Measurements from ENCODE around the gene BAX. TPM values are rescaled to one million over a fixed set of nuclear protein-coding genes. Genes with fewer than 3 reads are reported as not detected.

Gene BAX
- total and polyA plus RNA-seq, 2 of the 13 experiments (the other 11 are each of a cell fraction or from before 2014, with no cell fraction given): 139 to 176 TPM

DNA sequence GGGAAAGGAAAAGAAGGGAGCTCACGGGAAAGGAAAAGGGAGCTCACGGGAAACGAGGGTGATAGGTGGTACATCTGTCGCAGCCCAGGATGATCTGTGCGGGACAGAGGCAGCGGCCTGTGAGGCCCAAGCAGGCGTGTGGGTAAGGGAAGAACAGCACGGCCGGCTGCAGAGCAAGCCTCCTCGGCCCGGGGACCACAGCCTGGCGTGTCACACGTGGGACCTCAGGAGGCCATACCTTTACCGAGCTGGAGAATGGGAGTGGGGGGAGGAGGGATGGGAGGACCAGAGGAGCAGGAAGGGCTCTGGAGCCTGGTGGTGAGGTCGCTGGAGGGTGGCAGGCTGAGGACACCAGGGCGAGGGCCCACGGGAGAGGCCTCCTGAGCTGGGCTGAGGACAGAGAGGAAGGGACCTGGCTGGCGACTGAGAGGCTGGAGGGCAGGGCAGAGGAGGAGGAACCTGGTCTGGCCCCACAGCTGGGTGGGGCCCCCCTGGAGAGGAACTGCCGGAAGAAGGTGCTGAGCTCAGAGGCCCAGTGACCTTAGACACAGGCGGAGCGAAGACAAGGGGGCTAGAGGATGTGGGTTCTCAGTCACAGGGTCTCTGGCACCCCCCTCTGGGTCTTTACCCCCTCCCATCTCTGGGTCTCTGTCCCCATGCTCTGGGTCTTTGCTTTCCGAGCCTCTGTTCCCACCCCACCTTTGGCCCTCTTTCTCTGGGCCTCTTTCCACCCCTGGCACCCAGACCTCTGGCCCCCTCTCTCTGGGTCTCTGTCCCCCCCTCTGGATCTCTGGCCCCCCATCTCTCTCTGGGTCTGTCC, 7.6 kb downstream of the BAX start (continued):
- TF ChIP-seq, protein P1, sequence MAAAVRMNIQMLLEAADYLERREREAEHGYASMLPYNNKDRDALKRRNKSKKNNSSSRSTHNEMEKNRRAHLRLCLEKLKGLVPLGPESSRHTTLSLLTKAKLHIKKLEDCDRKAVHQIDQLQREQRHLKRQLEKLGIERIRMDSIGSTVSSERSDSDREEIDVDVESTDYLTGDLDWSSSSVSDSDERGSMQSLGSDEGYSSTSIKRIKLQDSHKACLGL (CRISPR knock-in tag; IDR thresholded peaks at IDR 0.05): peak; percentile 50; the same call in 1 of the 2 replicates
- 0 out of 2 replicates have a peak, but pooled peaks have one; percentile 24 for TF ChIP-seq FOXJ3 (CRISPR knock-in tag; IDR thresholded peaks at IDR 0.05; ENCODE audit: borderline replicate concordance)
- TF ChIP-seq ZNF772 (CRISPR knock-in tag; IDR thresholded peaks at IDR 0.05): peak; percentile 96
- TF ChIP-seq, protein P2, sequence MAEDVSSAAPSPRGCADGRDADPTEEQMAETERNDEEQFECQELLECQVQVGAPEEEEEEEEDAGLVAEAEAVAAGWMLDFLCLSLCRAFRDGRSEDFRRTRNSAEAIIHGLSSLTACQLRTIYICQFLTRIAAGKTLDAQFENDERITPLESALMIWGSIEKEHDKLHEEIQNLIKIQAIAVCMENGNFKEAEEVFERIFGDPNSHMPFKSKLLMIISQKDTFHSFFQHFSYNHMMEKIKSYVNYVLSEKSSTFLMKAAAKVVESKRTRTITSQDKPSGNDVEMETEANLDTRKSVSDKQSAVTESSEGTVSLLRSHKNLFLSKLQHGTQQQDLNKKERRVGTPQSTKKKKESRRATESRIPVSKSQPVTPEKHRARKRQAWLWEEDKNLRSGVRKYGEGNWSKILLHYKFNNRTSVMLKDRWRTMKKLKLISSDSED (CRISPR knock-in tag; IDR thresholded peaks at IDR 0.05): no peak
- TF ChIP-seq ZNF678 (CRISPR knock-in tag; IDR thresholded peaks at IDR 0.05): no peak
- TF ChIP-seq, protein P3, sequence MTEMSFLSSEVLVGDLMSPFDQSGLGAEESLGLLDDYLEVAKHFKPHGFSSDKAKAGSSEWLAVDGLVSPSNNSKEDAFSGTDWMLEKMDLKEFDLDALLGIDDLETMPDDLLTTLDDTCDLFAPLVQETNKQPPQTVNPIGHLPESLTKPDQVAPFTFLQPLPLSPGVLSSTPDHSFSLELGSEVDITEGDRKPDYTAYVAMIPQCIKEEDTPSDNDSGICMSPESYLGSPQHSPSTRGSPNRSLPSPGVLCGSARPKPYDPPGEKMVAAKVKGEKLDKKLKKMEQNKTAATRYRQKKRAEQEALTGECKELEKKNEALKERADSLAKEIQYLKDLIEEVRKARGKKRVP (CRISPR knock-in tag; IDR thresholded peaks at IDR 0.05): peak in 1 of 2 experiments; percentile 66; a peak in 1 of 4 replicates
- peak; percentile 87; the same call in 1 of the 2 replicates for TF ChIP-seq ZBTB7A (CRISPR knock-in tag; IDR thresholded peaks at IDR 0.05)
- TF ChIP-seq PAX8 (CRISPR knock-in tag; IDR thresholded peaks at IDR 0.05; ENCODE audit: borderline replicate concordance): no peak
- no peak; the same call in 1 of the 2 replicates for TF ChIP-seq ZNF788 (CRISPR knock-in tag; IDR thresholded peaks at IDR 0.05; ENCODE audit: borderline replicate concordance)
- no peak for TF ChIP-seq CC2D1A (CRISPR knock-in tag; IDR thresholded peaks at IDR 0.05)
- TF ChIP-seq, protein P4, sequence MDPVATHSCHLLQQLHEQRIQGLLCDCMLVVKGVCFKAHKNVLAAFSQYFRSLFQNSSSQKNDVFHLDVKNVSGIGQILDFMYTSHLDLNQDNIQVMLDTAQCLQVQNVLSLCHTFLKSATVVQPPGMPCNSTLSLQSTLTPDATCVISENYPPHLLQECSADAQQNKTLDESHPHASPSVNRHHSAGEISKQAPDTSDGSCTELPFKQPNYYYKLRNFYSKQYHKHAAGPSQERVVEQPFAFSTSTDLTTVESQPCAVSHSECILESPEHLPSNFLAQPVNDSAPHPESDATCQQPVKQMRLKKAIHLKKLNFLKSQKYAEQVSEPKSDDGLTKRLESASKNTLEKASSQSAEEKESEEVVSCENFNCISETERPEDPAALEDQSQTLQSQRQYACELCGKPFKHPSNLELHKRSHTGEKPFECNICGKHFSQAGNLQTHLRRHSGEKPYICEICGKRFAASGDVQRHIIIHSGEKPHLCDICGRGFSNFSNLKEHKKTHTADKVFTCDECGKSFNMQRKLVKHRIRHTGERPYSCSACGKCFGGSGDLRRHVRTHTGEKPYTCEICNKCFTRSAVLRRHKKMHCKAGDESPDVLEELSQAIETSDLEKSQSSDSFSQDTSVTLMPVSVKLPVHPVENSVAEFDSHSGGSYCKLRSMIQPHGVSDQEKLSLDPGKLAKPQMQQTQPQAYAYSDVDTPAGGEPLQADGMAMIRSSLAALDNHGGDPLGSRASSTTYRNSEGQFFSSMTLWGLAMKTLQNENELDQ (CRISPR knock-in tag; IDR thresholded peaks at IDR 0.05; ENCODE audit: borderline replicate concordance): no peak
- TF ChIP-seq, protein P5, sequence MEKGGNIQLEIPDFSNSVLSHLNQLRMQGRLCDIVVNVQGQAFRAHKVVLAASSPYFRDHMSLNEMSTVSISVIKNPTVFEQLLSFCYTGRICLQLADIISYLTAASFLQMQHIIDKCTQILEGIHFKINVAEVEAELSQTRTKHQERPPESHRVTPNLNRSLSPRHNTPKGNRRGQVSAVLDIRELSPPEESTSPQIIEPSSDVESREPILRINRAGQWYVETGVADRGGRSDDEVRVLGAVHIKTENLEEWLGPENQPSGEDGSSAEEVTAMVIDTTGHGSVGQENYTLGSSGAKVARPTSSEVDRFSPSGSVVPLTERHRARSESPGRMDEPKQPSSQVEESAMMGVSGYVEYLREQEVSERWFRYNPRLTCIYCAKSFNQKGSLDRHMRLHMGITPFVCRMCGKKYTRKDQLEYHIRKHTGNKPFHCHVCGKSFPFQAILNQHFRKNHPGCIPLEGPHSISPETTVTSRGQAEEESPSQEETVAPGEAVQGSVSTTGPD (CRISPR knock-in tag; IDR thresholded peaks at IDR 0.05): no peak
- no peak for TF ChIP-seq KLF15 (CRISPR knock-in tag; IDR thresholded peaks at IDR 0.05; ENCODE audit: borderline replicate concordance)
- TF ChIP-seq ZNF598 (CRISPR knock-in tag; IDR thresholded peaks at IDR 0.05; ENCODE audit: borderline replicate concordance): peak; percentile 92; the same call in 1 of the 2 replicates
- TF ChIP-seq ZNF44 (CRISPR knock-in tag; IDR thresholded peaks at IDR 0.05): no peak
- TF ChIP-seq CENPX (CRISPR knock-in tag; IDR thresholded peaks at IDR 0.05): no peak
- TF ChIP-seq CCDC6 (CRISPR knock-in tag; IDR thresholded peaks at IDR 0.05): peak; percentile 22; the same call in 1 of the 2 replicates
